ENCODE data around the gene XPO6.

DNA sequence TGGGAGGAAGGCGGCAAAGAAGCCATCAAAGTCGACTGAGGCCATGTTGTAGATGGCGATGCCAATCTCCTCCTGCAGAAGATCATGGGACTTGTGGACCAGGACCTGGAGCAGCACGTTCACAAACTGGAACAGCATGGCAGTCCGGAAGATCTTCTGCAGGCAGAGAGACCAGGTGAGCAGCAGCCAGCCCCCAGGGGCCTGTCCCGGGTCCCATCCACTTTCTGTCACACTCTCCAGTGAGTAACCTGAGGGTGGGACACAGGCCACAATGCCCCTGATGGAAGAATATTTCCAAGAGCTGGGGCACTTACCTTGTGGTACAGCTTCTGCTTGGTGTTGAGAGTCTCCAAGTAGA lies 110.3 kb downstream of the XPO6 start:
- TF ChIP-seq, protein P1, sequence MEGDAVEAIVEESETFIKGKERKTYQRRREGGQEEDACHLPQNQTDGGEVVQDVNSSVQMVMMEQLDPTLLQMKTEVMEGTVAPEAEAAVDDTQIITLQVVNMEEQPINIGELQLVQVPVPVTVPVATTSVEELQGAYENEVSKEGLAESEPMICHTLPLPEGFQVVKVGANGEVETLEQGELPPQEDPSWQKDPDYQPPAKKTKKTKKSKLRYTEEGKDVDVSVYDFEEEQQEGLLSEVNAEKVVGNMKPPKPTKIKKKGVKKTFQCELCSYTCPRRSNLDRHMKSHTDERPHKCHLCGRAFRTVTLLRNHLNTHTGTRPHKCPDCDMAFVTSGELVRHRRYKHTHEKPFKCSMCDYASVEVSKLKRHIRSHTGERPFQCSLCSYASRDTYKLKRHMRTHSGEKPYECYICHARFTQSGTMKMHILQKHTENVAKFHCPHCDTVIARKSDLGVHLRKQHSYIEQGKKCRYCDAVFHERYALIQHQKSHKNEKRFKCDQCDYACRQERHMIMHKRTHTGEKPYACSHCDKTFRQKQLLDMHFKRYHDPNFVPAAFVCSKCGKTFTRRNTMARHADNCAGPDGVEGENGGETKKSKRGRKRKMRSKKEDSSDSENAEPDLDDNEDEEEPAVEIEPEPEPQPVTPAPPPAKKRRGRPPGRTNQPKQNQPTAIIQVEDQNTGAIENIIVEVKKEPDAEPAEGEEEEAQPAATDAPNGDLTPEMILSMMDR (IDR thresholded peaks at IDR 0.05; ENCODE audit: insufficient read depth, low read length) = no peak
- TF ChIP-seq GABPA (IDR thresholded peaks at IDR 0.05; ENCODE audit: low read depth) = no peak
- TF ChIP-seq, protein P2, sequence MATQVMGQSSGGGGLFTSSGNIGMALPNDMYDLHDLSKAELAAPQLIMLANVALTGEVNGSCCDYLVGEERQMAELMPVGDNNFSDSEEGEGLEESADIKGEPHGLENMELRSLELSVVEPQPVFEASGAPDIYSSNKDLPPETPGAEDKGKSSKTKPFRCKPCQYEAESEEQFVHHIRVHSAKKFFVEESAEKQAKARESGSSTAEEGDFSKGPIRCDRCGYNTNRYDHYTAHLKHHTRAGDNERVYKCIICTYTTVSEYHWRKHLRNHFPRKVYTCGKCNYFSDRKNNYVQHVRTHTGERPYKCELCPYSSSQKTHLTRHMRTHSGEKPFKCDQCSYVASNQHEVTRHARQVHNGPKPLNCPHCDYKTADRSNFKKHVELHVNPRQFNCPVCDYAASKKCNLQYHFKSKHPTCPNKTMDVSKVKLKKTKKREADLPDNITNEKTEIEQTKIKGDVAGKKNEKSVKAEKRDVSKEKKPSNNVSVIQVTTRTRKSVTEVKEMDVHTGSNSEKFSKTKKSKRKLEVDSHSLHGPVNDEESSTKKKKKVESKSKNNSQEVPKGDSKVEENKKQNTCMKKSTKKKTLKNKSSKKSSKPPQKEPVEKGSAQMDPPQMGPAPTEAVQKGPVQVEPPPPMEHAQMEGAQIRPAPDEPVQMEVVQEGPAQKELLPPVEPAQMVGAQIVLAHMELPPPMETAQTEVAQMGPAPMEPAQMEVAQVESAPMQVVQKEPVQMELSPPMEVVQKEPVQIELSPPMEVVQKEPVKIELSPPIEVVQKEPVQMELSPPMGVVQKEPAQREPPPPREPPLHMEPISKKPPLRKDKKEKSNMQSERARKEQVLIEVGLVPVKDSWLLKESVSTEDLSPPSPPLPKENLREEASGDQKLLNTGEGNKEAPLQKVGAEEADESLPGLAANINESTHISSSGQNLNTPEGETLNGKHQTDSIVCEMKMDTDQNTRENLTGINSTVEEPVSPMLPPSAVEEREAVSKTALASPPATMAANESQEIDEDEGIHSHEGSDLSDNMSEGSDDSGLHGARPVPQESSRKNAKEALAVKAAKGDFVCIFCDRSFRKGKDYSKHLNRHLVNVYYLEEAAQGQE (IDR thresholded peaks at IDR 0.05; ENCODE audit: insufficient replicate concordance, low read depth) = no peak
- TF ChIP-seq POLR2AphosphoS5 (IDR thresholded peaks at IDR 0.05; ENCODE audit: low read depth) = no peak
- no peak for TF ChIP-seq SPI1 (IDR thresholded peaks at IDR 0.05; ENCODE audit: borderline replicate concordance, low read depth)

All from HL-60 (cell line).